Inflammatory macrophage (primary cell): ENCODE results near the gene NOL3.

Experiments
- DNase-seq, 2 donors: peaks; one replicate each; pipeline ENCODE4 v3.0.0-alpha.2; 2020 to 2022

Gene NOL3

DNA sequence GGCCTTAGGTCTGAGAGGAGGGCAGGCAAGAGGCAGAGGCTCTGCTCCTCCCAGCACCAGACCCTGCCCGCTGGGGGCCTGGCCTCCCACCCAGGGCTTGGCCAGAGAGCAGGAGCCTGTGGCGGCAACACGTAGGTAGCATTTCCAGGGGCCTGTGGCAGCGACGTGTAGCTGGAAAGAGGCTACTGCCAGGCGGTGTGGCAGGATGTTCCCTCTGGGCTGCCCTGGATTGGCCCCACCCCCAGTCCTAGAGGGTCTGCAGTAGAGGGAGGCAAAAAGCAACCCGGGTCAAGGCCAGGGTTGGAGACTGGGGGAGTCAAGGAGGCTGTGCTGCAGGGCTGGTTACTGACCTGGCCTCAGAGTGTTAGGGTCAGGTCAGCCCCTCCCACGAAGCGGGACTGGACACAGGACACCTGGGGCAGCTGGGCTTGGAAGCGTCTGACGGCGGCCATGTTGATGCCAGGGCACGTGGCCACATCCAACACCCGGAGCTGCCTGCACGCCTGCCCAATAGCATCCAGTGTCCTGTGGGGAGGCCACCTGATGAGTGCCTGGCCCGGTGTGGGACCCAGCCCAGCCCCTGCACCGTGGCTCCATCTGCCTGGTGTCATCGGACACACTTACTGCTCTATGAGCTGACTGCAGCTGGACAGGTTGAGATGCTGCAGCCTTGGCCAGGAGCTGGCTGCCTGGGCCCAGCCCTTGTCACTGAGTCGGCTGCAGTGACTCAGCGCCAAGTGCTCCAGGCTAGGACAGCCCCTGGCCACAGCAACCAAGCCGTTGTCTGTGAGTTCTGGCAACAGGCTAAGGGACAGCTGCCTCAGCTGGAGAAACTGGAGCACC is 37.1 kb downstream of the NOL3 start:
- no peak for DNase-seq

DNA sequence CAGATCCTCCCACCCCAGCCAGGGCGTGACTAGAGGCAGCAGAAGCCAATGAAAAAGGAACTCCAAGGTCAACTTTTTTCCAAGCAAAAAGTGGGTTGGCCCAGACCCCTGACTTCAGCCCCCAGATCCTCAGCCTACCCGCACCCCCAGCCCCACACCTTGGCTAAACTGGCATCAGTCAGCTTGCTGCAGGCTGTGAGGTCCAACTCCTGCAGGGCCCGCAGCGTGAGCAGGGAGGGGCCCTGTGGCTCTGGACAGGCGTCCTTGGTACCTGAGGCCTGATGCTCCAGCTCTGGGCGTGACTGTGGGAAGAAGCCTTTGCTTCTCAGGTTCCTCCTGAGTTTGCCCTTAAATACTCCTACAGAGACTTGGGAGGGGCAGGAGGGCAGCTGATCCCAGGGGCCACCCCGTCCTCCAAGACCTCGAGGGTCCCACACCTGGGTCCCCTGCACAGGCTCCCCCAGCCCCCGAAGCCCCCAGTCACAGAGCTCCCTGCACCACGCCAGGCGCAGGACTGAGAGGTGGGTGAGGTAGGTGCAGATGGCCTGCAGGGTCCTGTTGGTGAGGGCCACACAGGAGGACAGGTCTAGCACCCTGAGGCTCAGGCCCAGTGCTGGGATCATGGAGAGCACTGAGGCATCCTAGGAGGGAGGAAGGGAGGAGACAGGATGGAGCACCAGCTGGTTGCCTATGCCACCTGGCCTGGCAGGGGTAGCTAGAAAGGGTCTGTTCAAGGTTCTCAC is 38.0 kb downstream of the NOL3 start:
- DNase-seq = no peak

DNA sequence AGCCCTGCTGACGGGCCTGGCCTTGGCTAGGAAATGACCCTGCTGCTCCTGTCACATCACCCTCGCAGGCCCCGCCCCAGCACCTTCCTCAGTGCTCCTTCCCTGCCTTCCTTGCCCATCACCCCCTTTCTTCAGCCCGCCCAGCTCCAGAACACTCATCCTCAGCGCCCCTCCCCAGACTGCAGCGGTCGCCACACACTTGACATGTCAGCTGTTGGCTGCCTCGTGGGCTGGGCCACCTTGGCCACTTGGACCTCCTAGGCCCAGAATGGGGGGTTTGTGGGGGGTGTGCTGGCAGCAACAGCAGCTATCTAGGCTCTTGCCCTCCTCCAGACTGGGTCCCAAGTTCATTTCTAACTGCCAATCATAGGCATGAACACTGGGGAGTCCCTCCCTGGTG is 39.2 kb downstream of the NOL3 start:
- DNase-seq = no peak

DNA sequence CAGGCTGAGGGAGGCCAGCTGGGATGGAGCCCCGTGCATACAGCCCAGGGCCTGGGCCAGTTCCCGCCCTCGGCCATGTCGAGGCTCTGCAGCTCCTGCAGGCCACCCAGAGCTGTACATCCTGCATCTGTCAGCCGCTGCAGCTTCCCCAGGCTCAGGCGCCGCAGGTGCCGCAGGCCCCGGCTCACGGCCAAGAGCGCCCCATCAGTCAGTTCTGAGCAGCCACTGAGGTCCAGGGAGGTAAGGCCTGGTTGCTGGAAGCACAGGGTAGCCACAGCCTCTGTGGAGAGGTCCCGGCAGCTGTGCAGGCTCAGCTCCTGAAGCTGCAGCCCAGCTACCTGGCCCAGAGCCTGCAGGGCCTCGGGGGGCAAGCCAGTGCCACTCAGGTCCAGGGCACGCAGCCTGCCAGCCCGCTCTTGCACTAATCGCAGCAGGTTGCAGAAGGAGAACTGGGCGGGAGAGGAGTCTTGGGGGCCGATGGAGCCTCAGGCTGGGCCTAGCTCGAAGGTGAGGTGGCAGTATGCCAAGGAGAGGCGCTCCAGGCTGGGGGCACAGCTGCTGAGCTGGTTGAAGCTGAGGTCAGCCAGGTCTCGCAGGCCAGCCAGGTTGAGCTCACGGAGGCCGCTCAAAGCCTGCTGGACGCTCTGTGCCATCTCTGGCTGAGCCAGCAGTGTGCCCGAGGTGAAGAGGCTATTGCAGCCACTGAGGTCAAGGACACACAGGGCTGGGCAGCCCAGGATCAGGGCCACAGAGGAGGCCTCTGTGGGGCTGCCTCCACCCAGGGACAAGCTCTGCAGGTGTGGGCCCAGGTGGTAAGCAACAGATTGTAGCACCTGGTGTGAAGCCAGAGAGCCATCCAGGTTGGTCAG is 40.0 kb downstream of the NOL3 start:
- no peak for DNase-seq

DNA sequence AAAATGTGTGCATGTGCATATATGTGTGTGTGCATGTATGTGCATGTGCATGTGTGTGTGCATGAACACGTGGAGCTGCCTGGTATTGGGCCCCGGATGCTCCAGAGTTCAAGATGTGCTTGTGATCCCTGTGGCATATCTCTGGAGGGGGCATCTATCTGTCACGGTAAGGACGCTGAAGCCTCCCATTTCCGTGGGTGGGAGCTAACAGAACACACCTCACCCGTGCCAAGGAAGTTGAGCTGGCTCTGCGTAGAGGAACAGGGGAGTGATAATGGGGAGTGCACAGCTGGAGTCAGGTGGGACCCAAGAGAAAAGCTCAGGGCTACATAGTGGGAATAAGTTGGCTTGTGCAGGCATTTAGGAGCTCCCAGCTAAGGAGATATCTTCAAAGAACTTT is 41.3 kb downstream of the NOL3 start:
- DNase-seq = no peak

DNA sequence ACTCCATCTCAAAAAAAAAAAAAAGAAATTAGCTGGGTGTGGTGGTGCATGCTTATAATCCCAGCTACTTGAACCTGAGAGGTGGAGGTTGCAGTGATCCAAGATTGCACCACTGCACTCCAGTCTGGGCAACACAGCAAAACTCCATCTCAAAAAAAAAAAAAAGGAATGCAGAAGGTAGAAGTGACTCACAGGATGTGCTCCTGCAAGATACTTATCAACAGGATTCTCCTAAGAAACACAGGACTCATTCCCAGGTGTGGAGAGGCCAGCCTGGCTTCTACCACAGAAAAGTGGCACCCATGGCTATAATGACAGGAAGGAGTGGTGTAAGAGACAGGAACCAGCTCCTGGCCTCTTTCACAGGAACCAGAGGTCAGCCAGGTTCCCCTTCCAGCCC is 42.4 kb downstream of the NOL3 start:
- no peak for DNase-seq

DNA sequence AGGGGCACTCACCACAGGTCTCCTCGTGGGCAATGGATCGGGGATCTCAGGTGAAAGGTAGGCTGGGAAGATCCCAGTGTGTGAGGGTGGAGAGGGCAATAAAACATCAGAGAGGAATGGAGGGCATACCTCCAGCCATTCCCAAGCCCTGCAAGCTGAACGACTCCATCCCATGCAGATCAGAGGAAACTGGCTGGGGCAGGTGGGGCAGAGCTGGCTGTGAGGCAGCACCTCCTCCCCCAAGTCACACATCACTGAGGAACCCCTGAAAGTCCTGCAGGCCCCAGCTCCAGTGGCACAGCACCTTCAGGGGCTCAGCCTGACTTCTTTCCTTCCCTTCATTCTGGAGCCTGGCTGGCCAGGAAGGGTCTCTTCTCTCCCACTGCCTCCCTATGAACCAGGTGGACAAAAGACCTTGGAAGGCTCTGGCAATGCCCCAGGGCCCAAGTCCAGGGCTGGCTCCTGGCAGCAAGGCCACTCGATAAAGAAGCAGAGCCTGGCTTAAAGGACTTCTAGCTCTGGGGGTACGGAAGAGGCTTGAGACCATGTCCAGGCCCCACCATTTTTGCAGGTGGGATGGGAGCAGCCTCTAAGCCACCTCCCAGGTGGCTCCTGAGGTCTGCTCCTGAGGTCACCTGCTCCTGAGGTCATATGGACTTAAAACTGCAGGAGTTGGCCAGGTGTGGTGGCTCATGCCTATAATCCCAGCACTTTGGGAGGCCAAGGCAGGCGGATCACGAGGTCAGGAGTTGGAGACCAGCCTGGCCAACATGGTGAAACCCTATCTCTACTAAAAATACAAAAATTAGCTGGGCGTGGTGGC is 43.1 kb downstream of the NOL3 start:
- DNase-seq = no peak

DNA sequence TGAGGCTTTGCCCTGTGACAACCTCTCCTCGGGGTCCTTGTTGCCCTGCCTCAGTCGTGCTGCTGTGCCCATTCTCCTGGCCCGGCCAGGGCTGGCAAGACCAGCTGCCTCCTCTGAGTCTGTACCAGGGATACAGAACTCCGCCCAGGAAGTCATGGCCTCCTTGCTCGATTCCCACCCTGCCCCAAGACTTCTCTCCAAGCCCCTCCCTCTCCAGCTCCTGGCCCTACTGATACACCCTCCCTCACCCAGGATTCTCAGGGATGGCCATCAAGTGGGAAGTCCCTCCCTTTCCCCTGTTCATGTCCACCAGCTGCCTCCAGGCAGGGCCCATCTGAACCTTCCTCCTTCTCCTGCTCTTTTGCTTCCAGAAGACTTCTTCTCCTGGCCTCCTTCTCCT is 45.4 kb downstream of the NOL3 start:
- no peak for DNase-seq

DNA sequence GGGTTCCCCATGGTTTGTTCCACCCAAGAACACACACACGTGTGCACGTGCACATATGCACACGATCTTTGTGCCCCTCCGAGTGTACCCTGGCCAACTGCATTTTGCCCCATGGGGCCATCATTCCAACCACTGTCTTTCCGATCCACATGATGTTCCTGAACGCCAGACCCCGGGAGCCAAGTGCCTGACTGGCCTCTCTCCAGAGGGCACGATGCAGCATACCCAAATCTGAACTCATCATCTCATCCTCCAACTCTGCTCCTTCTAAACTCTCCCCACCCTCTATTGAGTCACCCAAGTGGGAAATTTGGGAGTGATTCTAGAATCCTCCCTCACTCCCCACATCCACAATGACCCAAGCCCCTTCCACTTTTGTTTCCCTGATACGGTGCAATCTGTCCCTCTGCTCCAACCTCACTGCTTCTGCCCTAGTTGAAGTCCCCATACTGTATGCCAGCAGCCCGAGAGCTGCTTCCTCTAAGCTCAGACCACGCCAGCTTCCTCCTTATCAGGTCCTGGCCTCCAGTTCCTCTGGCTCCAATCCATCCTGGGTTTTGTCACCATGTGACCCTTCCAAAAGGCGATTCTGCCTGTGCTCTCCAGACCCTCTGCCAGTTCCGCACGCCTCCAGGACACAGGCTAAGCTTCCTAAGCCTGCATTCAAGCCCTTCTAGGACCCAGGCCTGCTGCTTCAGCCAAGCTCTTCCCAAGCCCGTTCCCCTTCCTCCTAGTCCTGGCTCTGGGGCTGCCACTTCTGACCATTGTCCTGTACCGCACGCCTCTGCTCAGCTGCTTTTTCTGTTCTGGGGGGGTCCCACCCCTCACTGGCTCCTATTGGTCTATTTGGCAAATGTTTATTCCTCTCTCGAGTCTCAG is 46.5 kb downstream of the NOL3 start:
- peak; percentile 85 to 90 for DNase-seq

DNA sequence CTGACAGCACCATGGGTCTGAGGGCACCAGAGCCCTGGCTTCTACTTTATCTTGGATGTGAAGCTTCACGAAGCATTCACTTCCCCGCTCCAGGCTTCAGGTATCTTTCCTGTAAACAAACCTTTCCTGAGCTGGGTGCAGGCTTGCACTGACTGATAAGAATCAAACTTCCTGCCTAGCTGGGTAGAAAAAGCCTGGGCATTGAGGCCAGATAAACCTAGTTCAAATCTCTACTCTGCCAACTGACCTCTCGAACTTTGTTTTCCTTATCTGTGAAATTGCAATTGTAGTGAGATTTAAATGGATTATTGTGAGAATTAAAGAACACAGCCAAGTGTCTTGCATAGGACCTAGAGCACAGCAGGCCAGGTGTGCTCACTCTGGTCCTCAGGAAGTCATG is 53.7 kb downstream of the NOL3 start:
- DNase-seq = no peak
